ENCODE measurements around the gene PCDH9. TPM values are rescaled to one million over a fixed set of nuclear protein-coding genes. Genes with fewer than 3 reads are reported as not detected.

The PCDH9 gene
- total and polyA plus RNA-seq, 10 of the 15 experiments (the other 5 are each of a cell fraction or from before 2014, with no cell fraction given): 0.02 to 2.3 (median 0.05) TPM; not detected in 1

- no peak for TF ChIP-seq CUX1 (IDR thresholded peaks at IDR 0.05; ENCODE audit: insufficient replicate concordance, low read depth, low read length)
- TF ChIP-seq BMI1 (IDR thresholded peaks at IDR 0.05; ENCODE audit: borderline replicate concordance): no peak
- no peak for TF ChIP-seq FOXM1 (IDR thresholded peaks at IDR 0.05; ENCODE audit: low read depth, low read length)
- no peak for TF ChIP-seq TARDBP (IDR thresholded peaks at IDR 0.05; ENCODE audit: borderline replicate concordance)
- no peak for TF ChIP-seq EZH2 (IDR thresholded peaks at IDR 0.05; ENCODE audit: borderline replicate concordance, control insufficient read depth, low read depth, low read length)
- no peak for TF ChIP-seq PML (IDR thresholded peaks at IDR 0.05; ENCODE audit: low read length)
- TF ChIP-seq SPI1 (IDR thresholded peaks at IDR 0.05; ENCODE audit: borderline replicate concordance, insufficient read depth, low read depth, low read length): no peak
- TF ChIP-seq NRF1 (conservative IDR thresholded peaks at IDR 0.05; ENCODE audit: low read depth, low read length): no peak
- no peak for TF ChIP-seq DPF2 (IDR thresholded peaks at IDR 0.05)
- TF ChIP-seq POLR2AphosphoS2 (IDR thresholded peaks at IDR 0.05; ENCODE audit: low read depth, low read length): no peak
These were observed 94.0 kb downstream of the PCDH9 start (continued) for GRCh38 chr13:67136157-67136556.
